SHP77 (cell line): ENCODE data around the gene INTS6.

Experiments
- DNase-seq, 2 experiments: peaks; one replicate each; lab custom pipeline; 2025; lab: John Stamatoyannopoulos, UW

INTS6 gene

DNA sequence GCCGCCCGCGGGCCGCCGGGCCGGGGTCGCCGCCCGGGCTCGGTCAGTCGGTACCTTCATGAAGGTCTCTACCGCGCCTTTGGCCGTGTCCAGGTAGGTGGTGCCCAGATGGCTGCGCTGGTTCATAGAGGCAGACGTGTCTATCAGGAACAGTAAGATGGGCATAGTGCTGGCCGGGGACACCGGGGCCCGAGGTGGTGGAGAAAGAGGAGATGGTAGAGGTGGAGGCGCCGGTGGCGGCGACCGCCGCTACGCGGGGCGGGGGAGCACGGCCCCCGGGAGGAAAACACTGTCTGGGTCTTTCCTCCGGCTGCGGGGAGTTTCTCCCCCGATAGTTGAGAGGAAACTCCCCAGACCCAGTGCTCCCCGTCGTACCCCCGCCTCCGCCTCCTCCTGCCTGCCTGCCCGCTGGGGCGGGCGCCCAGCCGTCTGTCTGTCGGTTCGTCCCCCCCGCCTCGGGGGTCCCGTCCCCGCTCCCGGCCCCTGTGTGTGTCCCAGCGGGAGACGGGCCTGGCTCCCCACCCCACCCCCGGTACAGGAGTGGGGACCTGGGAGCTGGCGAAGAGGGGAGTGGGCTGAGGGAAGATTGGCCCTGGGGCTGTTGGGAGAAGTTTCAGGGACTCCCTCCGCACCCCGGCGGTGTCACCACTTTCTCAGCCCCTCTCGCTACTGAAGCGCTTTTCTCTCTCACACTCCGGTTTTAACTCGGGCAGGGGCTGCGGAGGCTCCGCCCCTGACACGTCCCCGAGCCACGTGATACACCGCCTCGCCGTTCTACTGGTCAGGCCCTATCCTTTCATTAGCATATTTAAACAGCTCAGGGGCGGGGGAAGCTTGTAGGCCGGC is at the start of gene INTS6:
INTS6 (minus strand) TSS at position 676 of the 846 bp plus-strand sequence; CDS start at position 165, 511 bp downstream.
- DNase-seq, result peak; percentile 94 to 95

DNA sequence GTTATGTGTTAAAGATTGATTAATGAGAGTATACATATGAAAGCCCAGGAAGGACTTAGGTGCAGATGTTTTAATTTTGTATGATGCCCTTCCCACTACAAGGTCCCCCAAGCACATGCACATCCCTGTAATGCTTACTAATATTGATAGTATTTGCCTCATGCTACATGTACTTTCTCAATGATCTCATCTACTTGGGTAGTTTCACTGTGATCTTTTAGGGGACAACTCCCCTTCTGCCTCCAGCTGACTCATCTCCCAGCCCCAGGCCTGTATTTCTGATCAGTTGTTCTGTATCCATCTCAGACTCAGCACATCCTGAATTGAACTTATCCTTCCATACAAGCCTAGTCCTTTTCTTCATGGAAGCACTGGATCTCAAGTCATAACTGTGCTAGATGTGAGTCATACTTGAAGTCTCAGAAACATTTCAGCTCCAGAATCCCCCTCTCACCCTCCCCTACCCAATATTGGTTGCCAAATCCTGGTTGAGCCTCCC is 49.4 kb upstream of the INTS6 start:
- no peak for DNase-seq

DNA sequence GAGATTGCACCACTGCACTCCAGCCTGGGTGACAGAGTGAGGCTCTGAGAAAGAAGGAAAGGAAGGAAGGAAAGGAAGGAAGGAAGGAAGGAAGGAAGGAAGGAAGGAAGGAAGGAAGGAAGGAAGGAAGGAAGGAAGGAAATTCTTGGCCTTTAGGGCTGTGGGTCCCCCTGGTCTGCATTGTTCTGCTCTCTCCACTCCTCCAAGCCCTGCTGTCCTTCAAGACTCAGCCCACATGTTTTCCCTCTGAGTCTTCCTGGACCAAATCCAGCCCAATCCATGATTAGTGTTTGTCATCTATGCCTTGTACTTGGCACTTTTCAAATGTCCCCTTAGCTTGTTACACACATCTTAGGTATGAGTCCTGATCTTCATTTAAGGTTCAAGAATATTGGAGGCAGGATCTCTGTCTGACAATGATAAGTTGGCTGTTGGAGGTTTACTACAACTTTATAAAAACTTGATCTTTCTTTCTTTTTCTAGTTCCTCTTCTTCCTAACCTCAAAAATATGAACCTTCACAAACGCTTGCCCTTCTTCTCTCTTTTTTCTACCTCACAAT is 48.8 kb upstream of the INTS6 start:
- DNase-seq, result no peak

GRCh38 chr13:51501096-51501495 is 48.3 kb upstream of the INTS6 start:
- DNase-seq, result no peak

DNA sequence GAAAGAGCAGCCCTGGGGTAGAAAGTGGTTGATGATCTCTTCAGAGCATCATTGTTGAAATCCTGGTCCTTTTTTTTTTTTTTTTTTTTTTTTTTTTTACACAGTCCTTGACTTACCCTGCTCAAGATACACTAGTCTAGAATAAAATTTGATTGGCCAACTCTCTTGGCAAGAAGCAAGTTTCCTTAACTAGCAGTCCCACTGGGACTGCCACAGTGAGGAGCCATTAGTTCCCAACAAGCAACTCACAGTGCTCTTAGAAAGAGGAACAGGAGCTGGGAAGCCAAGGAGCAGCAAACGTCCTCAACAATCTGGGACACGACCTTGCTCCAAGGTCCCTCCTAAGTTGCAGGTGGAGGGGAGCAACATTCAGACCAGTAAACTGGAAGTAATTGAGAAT is 47.9 kb upstream of the INTS6 start:
- no peak for DNase-seq

DNA sequence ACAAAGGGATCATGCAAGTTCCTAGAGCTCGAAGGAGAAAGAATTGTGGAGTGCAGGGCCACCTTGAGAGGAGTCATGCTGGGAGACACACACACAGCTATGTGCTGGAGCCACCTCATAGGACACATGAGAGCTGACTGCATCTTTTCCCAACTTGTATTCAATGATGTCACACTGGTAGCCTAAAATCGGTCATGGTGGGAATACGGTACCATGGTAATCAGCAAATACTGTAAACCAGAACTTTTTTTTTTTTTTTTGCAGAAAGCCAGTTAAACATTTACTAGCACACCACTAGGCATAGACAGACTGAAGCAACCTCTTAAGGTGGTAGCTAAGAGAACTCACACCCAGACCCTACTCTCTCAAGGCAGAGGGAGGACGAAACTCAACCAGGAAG is 47.0 kb upstream of the INTS6 start:
- no peak for DNase-seq

DNA sequence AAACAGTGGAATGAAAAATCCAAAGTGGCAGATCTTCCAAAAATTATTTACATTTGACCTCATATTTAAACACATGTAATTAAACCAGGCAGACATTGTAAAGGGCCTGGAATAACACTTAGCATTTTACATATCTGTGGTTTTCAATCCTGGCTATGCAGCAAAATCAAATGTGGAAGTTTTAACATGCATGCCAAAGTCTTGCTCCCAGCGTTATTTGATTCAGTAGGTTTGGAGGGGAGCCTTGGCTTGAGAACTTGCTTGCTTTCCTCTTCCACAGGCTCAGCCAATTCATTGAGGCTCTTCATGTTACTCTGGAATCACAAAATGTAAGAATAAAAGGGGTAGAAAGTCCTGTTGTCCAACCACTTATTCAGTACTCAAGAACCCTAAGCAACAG is 42.5 kb upstream of the INTS6 start:
- DNase-seq, result no peak

DNA sequence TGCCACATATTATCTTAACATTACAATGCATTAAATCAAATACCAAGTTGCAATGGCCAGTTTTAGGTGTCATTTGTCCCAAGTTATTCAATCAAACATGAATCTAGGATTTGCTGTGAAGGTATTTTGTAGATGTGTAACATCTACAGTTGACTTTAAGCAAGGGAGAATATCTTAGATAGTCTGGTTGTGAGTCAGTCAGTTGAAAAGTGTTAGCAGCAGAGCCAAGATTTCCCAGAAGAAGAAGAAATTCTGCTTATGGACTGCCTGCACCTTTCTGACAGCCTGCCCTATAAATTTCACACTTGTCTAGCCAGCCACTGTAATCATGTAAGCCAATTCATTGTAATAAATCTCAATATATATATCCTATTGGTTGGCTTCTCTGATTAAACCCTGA is 41.3 kb upstream of the INTS6 start:
- no peak for DNase-seq

GRCh38 chr13:51488212-51488611 is 35.4 kb upstream of the INTS6 start:
- DNase-seq, result no peak

GRCh38 chr13:51481656-51482055 is 28.8 kb upstream of the INTS6 start:
- DNase-seq, result no peak

DNA sequence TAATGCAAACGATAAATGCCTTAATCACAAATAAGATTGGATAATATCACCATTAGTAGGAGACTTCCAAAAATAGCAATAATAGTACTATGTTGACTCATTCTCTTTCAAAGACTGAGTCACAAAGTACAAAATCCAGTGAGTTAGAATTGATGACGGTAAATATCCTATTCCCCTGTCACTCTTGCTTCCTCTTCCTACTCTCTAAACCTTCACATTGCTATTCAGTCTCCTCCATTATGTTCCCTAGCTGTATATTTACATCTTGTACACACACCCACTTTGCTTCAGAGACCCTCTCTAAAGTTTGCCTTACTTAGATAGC is 26.3 kb upstream of the INTS6 start:
- no peak for DNase-seq

DNA sequence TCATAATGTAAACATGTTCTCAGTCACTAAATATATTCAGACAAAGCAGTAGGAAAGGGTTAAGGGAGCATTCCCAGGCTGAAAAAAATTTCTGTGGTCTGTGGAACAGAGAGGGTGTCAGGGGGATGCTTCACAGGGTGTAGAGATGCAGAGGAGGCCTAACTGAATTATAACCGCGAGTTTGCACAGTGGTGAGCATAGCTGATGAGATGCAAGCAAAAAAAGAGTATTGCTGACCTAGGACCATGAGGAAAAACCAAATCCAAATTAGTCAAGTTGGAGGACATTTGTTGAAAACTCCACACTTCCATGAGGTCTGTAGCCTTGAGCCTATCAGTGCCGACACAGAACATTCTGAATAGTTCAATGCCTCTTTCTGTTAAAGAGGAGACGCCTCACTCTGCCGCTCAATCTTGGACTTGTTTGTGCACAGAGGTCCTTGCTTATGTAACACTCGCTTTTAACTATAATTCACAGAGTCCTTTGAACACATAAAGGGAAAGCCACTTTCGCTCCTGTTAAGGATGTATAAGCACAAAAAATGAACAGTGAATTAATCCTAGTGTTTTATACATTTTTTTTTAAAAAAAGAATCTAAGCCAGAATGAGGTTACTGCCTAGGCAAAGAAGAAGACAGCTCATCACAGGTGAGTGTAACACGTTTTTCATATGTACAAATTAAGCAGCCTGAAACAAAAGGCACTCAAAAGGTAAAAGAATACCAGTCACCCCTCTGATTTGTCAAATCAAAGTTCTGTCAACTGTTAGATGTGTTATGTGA is 25.8 kb upstream of the INTS6 start:
- DNase-seq, result no peak

DNA sequence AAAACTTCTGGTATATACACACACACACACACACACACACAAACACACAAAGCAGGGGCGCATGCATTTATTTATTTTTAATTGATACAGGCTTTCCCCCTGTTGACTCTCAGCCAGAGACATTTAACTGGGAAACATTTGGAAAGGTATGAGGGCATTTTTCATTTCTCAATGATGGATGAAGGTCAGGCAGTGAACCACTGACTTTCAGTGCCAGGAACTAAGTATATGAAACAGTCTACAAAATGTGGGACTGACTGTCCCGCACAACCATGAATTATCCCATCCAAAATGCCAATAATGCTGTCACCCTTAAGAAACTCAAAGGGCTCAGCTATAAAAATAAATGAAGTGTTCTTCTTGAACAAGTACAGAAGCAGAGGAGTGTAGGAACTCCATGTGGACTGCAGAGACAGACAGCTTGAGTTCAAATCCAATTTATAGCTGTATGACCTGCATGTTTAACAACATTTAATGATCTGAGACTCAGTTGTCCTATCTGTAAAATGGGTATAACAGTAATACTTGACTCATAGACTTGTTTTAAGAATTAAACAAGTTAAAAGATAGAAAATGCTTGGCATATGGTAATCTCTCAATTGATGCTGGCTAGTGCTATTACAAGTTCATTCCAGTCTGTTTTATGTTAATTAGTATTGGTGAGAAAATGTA is 25.0 kb upstream of the INTS6 start:
- no peak for DNase-seq

- no peak for DNase-seq
Observed at GRCh38 chr13:51477149-51477548, 24.3 kb upstream of the INTS6 start.

GRCh38 chr13:51475727-51476501 is 23.1 kb upstream of the INTS6 start:
- no peak for DNase-seq

GRCh38 chr13:51469790-51470189 is 17.0 kb upstream of the INTS6 start:
- no peak for DNase-seq

GRCh38 chr13:51467730-51468129 is 14.9 kb upstream of the INTS6 start:
- no peak for DNase-seq

- DNase-seq, result no peak
Observed at GRCh38 chr13:51465124-51465523, 12.3 kb upstream of the INTS6 start.

GRCh38 chr13:51457086-51457815 is 4.4 kb upstream of the INTS6 start:
- DNase-seq, result no peak

DNA sequence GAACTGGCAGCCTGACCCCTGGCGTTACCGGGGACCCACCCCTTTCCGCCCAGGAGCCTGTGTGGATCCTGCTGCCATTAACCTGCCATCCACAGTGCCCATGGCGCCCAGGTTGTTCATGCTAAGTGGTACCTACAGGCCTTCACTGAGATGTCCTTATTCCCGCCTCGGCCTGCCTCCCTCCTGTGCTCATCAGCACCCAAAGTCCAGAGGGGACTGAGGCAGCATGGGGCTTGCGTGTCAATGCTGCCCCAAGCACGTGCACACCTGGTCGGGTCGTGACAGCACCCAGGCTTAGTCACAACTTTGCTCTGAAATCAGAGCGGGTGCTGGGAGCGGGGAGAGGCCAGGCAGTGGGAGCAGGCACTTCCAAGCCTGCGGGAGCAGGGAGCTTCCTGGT is 3.7 kb upstream of the INTS6 start:
- DNase-seq, result no peak

- DNase-seq, result no peak
Observed at GRCh38 chr13:51455532-51455931, 2.7 kb upstream of the INTS6 start.
